Ascending aorta (tissue), 2 donors: ENCODE results near the gene CLOCK. TPM values are rescaled to one million over a fixed set of nuclear protein-coding genes. Genes with fewer than 3 reads are reported as not detected.
"Not testable (repeated sequence)": the region's sequence is repeated elsewhere in the genome, so short reads cannot be mapped to it uniquely, and the experiment has no call there.

Experiments used
- DNase-seq, 2 donors: peaks; one replicate each; pipeline ENCODE4 v3.0.0-alpha.2; 2019; ENCODE audit warnings: low spot score in 2 of 2
- H3K27ac ChIP-seq, 2 donors: fragments of 200-600 bp; sonication (generic); one replicate each; pipeline ENCODE4 v1.5.1; 2016 to 2017; ENCODE audit warnings: mild to moderate bottlenecking in 1 of 2
- H3K27me3 ChIP-seq: fragments of 200-600 bp; sonication (generic); one replicate; pipeline ENCODE4 v1.5.1; 2017
- H3K36me3 ChIP-seq, 2 donors: fragments of 200-600 bp; sonication (generic); one replicate each; pipeline ENCODE4 v1.5.1; 2016
- H3K4me1 ChIP-seq, 2 donors: fragments of 200-600 bp; sonication (generic); one replicate each; pipeline ENCODE4 v1.5.1; 2016 to 2017; ENCODE audit warnings: mild to moderate bottlenecking in 1 of 2
- H3K4me3 ChIP-seq, 2 donors: fragments of 200-600 bp; sonication (generic); one replicate each; pipeline ENCODE4 v1.5.1; 2016 to 2017; ENCODE audit warnings: mild to moderate bottlenecking in 1 of 2
- H3K9me3 ChIP-seq, 2 donors: fragments of 200-600 bp; sonication (generic); one replicate each; pipeline ENCODE4 v1.5.1; 2016
- CTCF ChIP-seq, 3 experiments: fragments of 200-600 bp in 2 of 3; fragments of 450-650 bp in 1 of 3; sonication (generic) in 2 of 3; IDR thresholded peaks; one replicate each; pipeline ENCODE4 v1.5.1; 2016 to 2019; ENCODE audit warnings: antibody characterized with exemption in 3 of 3, mild to moderate bottlenecking in 1 of 3, moderate library complexity in 1 of 3
- intact Hi-C: fragments of 100-400 bp; cut with DNase I; formaldehyde crosslinking; loops from one replicate; pipeline ENCODE4 v1.15.1; 2023
- total RNA-seq: library from RNA; depleted of rRNA; stranded (reverse); fragments of >200 nt; gene quantifications from one replicate; pipeline ENCODE4 v1.1.0, GENCODE V29; 2016

The CLOCK gene
- total RNA-seq, 1 donor from 2014 or later = 17.6 TPM

DNA sequence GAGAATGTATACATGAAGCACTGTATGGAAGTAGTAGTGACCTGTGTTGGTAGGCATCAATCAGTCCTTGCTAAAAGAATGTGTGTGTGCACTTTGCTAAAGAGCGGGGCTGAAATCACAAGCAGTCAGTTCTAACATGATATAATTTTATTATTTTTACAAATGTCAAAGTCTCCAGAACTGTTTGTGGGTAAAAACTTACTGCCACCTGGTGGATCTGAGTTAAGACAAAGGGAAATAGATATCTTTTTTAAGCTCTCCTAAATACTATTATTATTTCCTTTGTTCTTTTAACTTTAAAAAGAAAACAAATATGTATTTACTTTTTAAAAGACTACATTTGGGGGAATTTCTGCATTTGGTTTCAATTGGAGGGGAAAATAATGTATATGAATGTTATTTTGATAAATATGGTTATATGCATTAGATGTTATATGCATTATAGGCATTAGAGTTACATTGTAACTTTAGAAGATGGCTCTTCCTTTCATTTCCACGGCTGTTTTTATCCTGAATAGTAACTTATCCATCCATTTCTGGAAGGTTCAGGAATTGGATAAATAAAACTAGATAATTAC is 7.8 kb upstream of the CLOCK start:
- intact Hi-C loops = loop anchor here (5.0 to 10.0 kb wide), 2 partner anchors 107 to 550 kb away; no protein-coding TSS in a partner anchor

GRCh38 chr4:55553441-55554201 is 6.9 kb upstream of the CLOCK start:
- no peak for DNase-seq
- intact Hi-C loops = loop anchor here (5.0 to 10.0 kb wide), 2 partner anchors 106 to 549 kb away; no protein-coding TSS in a partner anchor
- Histone ChIP-seq H3K27me3 (no peaks in the 10 kb centered on the region), H3K4me1 (no peaks in the 10 kb centered on the region), H3K27ac (peak overlapping the region in 1 of 2 donors; percentile 23), H3K36me3 (no peaks in the 10 kb centered on the region), H3K4me3 (peak overlapping the region; percentile 11 to 53), H3K9me3 (no peaks in the 10 kb centered on the region)
- no peak for TF ChIP-seq CTCF (IDR thresholded peaks at IDR 0.05)

More for the DNA sequence above, 7.8 kb upstream of the CLOCK start:
- Histone ChIP-seq H3K4me3 (no peak overlapping the region), H3K27ac (no peak overlapping the region), H3K36me3 (no peaks in the 10 kb centered on the region), H3K27me3 (no peaks in the 10 kb centered on the region), H3K4me1 (no peaks in the 10 kb centered on the region), H3K9me3 (no peaks in the 10 kb centered on the region)
- DNase-seq = no peak
- TF ChIP-seq CTCF (IDR thresholded peaks at IDR 0.05) = peak in 2 of 3 experiments; percentile 30 to 57

GRCh38 chr4:55551964-55552363 is 5.3 kb upstream of the CLOCK start:
- H3K36me3 ChIP-seq, H3K27me3 ChIP-seq, DNase-seq, H3K27ac ChIP-seq, H3K9me3 ChIP-seq, H3K4me1 ChIP-seq, H3K4me3 ChIP-seq: not testable (repeated sequence)
- intact Hi-C loops = loop anchor here (5.0 to 10.0 kb wide), 2 partner anchors 105 to 547 kb away; no protein-coding TSS in a partner anchor

DNA sequence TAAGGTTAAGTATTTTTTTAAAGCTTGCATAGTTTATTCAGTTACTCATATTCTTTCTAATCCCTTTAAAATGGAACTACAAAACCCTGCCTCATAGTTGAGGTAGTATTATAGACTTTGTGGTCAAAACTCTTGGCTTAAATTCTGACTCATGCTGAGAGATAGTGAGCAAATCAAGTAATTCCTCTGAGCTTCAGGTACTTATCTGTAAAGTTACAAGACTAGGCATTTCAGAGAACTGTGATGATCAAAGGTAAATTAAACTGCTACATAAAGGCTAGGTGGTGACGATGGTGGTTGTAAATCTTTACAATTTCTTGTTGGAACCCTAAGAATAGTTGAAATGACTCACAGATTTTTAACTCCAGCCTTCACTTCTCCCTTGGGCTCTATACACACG is 3.2 kb upstream of the CLOCK start:
- no peak for TF ChIP-seq CTCF (IDR thresholded peaks at IDR 0.05)

GRCh38 chr4:55547918-55548317 is 1.2 kb upstream of the CLOCK start:
- H3K9me3 ChIP-seq = no peaks in the 10 kb centered on the region
- peak overlapping the region; percentile 87 to 91 for H3K4me3 ChIP-seq
- intact Hi-C loops = loop anchor here (2.0 to 5.0 kb wide), 4 partner anchors 151 to 766 kb away; partner anchors contain the start of genes CEP135 and SRD5A3
- H3K4me1 ChIP-seq = peaks cover 0 to 18% of the 10 kb centered on the region in 2 donors
- no peaks in the 10 kb centered on the region for H3K27me3 ChIP-seq
- no peak for TF ChIP-seq CTCF (IDR thresholded peaks at IDR 0.05)
- H3K27ac ChIP-seq = peak overlapping the region; percentile 96 to 97
- H3K36me3 ChIP-seq = no peaks in the 10 kb centered on the region
- DNase-seq = no peak

More for the DNA sequence above, 3.2 kb upstream of the CLOCK start:
- peaks cover 0 to 8% of the 10 kb centered on the region in 2 donors for H3K4me1 ChIP-seq
- no peak for DNase-seq
- intact Hi-C loops = loop anchor here (5.0 to 10.0 kb wide), 4 partner anchors 103 to 768 kb away; partner anchors contain the start of gene CEP135
- no peaks in the 10 kb centered on the region for H3K36me3 ChIP-seq
- no peak overlapping the region for H3K4me3 ChIP-seq
- no peak overlapping the region for H3K27ac ChIP-seq
- H3K27me3 ChIP-seq = no peaks in the 10 kb centered on the region
- no peaks in the 10 kb centered on the region for H3K9me3 ChIP-seq

DNA sequence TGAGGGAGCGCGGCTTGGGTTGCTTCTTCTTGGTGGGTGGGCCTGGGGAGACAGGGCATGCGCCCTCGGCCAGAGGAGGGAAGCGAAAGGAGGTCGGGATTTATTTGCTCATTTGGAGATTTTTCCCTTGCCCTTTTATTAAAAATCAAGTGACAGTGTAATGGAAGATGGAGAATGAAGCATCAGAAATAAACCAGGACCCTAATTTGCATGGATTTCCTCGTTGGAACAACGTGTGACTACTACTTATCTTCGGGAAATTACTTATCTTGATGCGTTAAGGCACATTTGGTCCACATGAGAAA is 709 bp upstream of the CLOCK start:
- Histone ChIP-seq H3K27ac (peak overlapping the region; percentile 96 to 97), H3K4me3 (peak overlapping the region; percentile 87 to 91), H3K36me3 (no peaks in the 10 kb centered on the region), H3K9me3 (no peaks in the 10 kb centered on the region), H3K4me1 (peaks cover 0 to 18% of the 10 kb centered on the region in 2 donors), H3K27me3 (no peaks in the 10 kb centered on the region)
- no peak for TF ChIP-seq CTCF (IDR thresholded peaks at IDR 0.05)
- intact Hi-C loops = loop anchor here (2.0 to 5.0 kb wide), 4 partner anchors 151 to 765 kb away; partner anchors contain the start of genes CEP135 and SRD5A3
- DNase-seq = no peak
